ENCODE results near the gene JMJD8. TPM values are rescaled to one million over a fixed set of nuclear protein-coding genes. Genes with fewer than 3 reads are reported as not detected.

JMJD8 gene
- total and polyA plus RNA-seq, 2 donors (not counting 1 experiment from before 2014, with no cell fraction given), result 23.8 to 31.5 TPM

GRCh38 chr16:634051-634670 is 50.0 kb downstream of the JMJD8 start:
- H3K79me2 ChIP-seq (ENCODE audit: control insufficient read depth, insufficient read depth, low read length), result peaks cover 4% of the 10 kb centered on the region
- no peak overlapping the region for H3K4me3 ChIP-seq (replicated peaks in 1 of 4; ENCODE audit: control extremely low read depth in 1 of 4, insufficient read depth in 1 of 4, low read depth in 3 of 4, low read length in 4 of 4)
- no peak overlapping the region for H3K4me2 ChIP-seq (ENCODE audit: extremely low read depth, insufficient read depth, low read length)
- H3K27me3 ChIP-seq (ENCODE audit: control insufficient read depth, insufficient read depth, low read length), result no peaks in the 10 kb centered on the region
- H2AFZ ChIP-seq (ENCODE audit: low read length), result no peak overlapping the region
- H3K36me3 ChIP-seq (ENCODE audit: control insufficient read depth, insufficient read depth, low read length), result peaks cover 11% of the 10 kb centered on the region
- no peaks in the 10 kb centered on the region for H3K4me1 ChIP-seq (ENCODE audit: control insufficient read depth, extremely low read depth, insufficient read depth, low read length)
- no peak overlapping the region for H3K27ac ChIP-seq (ENCODE audit: insufficient read depth, low read length)
- no peaks in the 10 kb centered on the region for H4K20me1 ChIP-seq (ENCODE audit: control insufficient read depth, extremely low read depth, insufficient read depth, low read length)
- H3K9me3 ChIP-seq (ENCODE audit: control insufficient read depth, insufficient read depth, low read depth, low read length), result no peaks in the 10 kb centered on the region
- no peak for DNase-seq (ENCODE audit: low read depth in 2 of 2)
- H3K9ac ChIP-seq (ENCODE audit: insufficient read depth, low read length), result no peak overlapping the region
- TF ChIP-seq CTCF (conservative IDR thresholded peaks at IDR 0.05 in 1 of 2, IDR thresholded peaks at IDR 0.05 in 1 of 2; ENCODE audit: low read depth in 1 of 2, low read length in 2 of 2) (no peak), EZH2 (IDR thresholded peaks at IDR 0.05; ENCODE audit: low read length, missing control alignments) (no peak)

- no peak for DNase-seq (ENCODE audit: low read depth in 2 of 2)
- H2AFZ ChIP-seq (ENCODE audit: low read length), result no peak overlapping the region
- H3K9ac ChIP-seq (ENCODE audit: insufficient read depth, low read length), result no peak overlapping the region
Observed at GRCh38 chr16:633336-634050, 50.6 kb downstream of the JMJD8 start.

More at GRCh38 chr16:633336-634050, 50.6 kb downstream of the JMJD8 start:
- Histone ChIP-seq H3K36me3 (ENCODE audit: control insufficient read depth, insufficient read depth, low read length) (peaks cover 15% of the 10 kb centered on the region), H3K4me3 (replicated peaks in 1 of 4; ENCODE audit: control extremely low read depth in 1 of 4, insufficient read depth in 1 of 4, low read depth in 3 of 4, low read length in 4 of 4) (no peak overlapping the region), H3K27ac (ENCODE audit: insufficient read depth, low read length) (no peak overlapping the region), H3K4me1 (ENCODE audit: control insufficient read depth, extremely low read depth, insufficient read depth, low read length) (no peaks in the 10 kb centered on the region), H3K4me2 (ENCODE audit: extremely low read depth, insufficient read depth, low read length) (no peak overlapping the region), H4K20me1 (ENCODE audit: control insufficient read depth, extremely low read depth, insufficient read depth, low read length) (no peaks in the 10 kb centered on the region), H3K9me3 (ENCODE audit: control insufficient read depth, insufficient read depth, low read depth, low read length) (no peaks in the 10 kb centered on the region), H3K27me3 (ENCODE audit: control insufficient read depth, insufficient read depth, low read length) (no peaks in the 10 kb centered on the region), H3K79me2 (ENCODE audit: control insufficient read depth, insufficient read depth, low read length) (peaks cover 4% of the 10 kb centered on the region)
- TF ChIP-seq EZH2 (IDR thresholded peaks at IDR 0.05; ENCODE audit: low read length, missing control alignments) (no peak), CTCF (conservative IDR thresholded peaks at IDR 0.05 in 1 of 2, IDR thresholded peaks at IDR 0.05 in 1 of 2; ENCODE audit: low read depth in 1 of 2, low read length in 2 of 2) (no peak)
